NT2/D1 (cell line): ENCODE results near the gene CACNB1.

Experiments
- SUZ12 ChIP-seq: IDR thresholded peaks from 2 replicates; pipeline ENCODE4 v1.6.1; 2011; ENCODE audit not compliant: insufficient read length, insufficient read depth; ENCODE audit errors: extremely low read depth
- ZNF274 ChIP-seq: IDR thresholded peaks from 2 replicates; pipeline ENCODE4 v1.6.1; 2011; ENCODE audit warnings: mild to moderate bottlenecking, low read depth, low read length

DNA sequence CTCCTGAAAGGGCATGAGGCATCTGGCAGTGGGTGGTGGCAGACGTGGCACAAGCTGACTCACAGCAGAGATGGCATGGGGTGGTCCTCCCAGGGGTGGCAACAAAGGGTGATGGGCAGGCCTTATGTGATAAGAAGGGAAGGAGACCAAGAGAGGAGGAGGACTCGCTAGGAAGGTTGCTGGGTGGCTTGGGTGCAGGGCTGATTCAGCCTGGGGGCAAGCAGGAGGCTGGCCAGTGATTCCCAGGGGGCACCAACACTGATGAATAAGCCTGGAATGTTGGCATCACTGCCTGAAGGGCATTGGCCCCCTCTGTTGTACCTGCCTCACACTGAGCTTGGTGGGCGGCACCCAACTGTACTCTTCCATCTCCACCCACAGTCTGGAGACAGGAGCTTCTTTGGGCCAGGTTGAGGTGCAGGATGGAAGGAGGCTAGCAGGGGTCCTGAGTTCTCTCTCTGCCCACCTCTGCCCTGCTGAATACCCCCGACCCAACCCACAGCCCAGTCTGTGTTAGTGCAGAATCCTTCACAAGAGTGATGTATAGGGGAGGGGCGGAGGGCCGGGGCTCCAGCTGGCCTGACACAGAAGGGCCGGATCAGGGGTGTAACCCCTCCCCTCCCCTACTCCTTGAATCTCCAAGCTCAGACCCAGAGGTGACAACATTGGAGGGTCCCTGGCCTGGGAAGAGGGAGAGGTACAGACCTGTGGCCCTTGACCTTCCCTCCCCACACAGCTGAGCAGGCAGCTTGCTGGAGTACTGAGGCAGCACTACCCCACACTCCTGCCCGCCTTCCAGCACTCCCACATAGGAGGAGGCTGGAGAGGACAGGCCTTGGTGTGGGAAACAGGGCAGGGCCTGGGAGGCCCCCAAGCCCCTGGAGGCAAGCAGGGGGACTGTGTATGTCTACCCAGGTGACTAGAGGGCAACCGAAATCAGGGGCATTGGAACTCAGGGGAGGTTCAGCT is 25.7 kb upstream of the CACNB1 start:
- no peak for TF ChIP-seq ZNF274
- no peak for TF ChIP-seq SUZ12
